ENCODE measurements around the gene BMS1.

DNA sequence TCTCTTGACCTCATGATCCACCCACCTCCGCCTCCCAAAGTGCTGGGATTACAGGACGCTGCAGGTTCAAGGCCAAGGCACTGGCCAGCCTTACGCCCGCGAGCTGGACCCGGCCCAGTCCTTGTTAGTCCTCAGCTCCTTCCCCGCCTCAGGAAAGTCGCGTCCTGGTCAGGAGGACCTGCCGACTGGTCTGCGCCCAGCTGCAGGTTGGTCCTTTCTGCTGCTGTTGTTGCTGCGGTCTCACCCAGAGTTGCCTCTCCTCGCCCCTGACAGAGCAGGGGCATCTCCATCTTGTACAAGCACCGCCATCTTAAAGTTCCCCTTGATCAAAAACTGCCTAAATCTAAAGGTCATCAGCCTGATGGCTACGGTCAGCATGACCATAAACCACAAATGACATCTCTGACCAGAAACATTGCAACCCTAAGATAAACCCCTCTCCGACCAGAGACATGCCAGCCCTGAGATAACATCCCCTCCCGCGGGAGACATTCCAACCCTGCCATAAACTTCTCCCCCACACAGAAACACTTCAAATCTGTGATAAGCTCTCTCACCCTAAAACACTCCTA is 13.9 kb upstream of the BMS1 start:
- TF ChIP-seq, protein P1, sequence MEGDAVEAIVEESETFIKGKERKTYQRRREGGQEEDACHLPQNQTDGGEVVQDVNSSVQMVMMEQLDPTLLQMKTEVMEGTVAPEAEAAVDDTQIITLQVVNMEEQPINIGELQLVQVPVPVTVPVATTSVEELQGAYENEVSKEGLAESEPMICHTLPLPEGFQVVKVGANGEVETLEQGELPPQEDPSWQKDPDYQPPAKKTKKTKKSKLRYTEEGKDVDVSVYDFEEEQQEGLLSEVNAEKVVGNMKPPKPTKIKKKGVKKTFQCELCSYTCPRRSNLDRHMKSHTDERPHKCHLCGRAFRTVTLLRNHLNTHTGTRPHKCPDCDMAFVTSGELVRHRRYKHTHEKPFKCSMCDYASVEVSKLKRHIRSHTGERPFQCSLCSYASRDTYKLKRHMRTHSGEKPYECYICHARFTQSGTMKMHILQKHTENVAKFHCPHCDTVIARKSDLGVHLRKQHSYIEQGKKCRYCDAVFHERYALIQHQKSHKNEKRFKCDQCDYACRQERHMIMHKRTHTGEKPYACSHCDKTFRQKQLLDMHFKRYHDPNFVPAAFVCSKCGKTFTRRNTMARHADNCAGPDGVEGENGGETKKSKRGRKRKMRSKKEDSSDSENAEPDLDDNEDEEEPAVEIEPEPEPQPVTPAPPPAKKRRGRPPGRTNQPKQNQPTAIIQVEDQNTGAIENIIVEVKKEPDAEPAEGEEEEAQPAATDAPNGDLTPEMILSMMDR (IDR thresholded peaks at IDR 0.05; ENCODE audit: extremely low read depth in 1 of 2, insufficient read depth in 1 of 2, low read depth in 1 of 2, low read length in 2 of 2) = no peak
- TF ChIP-seq EZH2 (IDR thresholded peaks at IDR 0.05; ENCODE audit: borderline replicate concordance, low read depth, low read length, severe bottlenecking) (no peak), POLR2A (IDR thresholded peaks at IDR 0.05; ENCODE audit: low read depth, low read length) (no peak), POLR2AphosphoS5 (IDR thresholded peaks at IDR 0.05; ENCODE audit: insufficient read depth, low read depth, low read length) (no peak), GATA2 (IDR thresholded peaks at IDR 0.05; ENCODE audit: insufficient read depth, insufficient read length, low read depth, low read length) (no peak), JUN (IDR thresholded peaks at IDR 0.05; ENCODE audit: borderline replicate concordance, insufficient read depth, insufficient read length, low read depth) (no peak)
- TF ChIP-seq, protein P2, sequence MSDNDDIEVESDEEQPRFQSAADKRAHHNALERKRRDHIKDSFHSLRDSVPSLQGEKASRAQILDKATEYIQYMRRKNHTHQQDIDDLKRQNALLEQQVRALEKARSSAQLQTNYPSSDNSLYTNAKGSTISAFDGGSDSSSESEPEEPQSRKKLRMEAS (IDR thresholded peaks at IDR 0.05; ENCODE audit: insufficient read depth, insufficient read length) = no peak
